Measurements from ENCODE around the gene ZDBF2. TPM values are rescaled to one million over a fixed set of nuclear protein-coding genes. Genes with fewer than 3 reads are reported as not detected.
"Not testable (repeated sequence)": the region's sequence is repeated elsewhere in the genome, so short reads cannot be mapped to it uniquely, and the experiment has no call there.

The ZDBF2 gene
- total and polyA plus RNA-seq, 2 of the 8 experiments (the other 6 are each of a cell fraction or from before 2014, with no cell fraction given): 1.5 to 17.2 TPM

DNA sequence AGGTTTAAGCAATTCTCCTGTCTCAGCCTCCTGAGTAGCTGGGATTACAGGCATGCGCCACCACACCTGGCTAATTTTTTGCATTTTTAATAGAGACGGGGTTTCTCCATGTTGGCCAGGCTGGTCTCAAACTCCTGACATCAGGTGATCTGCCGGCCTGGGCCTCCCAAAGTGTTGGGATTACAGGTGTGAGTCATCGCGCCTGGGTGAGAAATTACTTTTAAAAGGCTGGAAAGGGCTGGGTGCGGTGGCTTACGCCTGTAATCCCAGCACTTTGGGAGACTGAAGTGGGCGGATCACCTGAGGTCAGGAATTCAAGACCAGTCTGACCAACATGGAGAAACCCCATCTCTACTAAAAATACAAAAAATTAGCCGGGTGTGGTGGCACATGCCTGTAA lies 45.8 kb upstream of the ZDBF2 start:
- H3K9ac ChIP-seq (replicated peaks in 1 of 4; ENCODE audit: extremely low read depth in 1 of 4, low read depth in 3 of 4, low read length in 3 of 4); H4K91ac ChIP-seq (replicated peaks; ENCODE audit: insufficient read length, low read length); H3K4me3 ChIP-seq (ENCODE audit: extremely low read depth in 1 of 4, insufficient read depth in 2 of 4, low read depth in 3 of 4, low read length in 4 of 4); H2BK120ac ChIP-seq (replicated peaks; ENCODE audit: low read depth, low read length); H4K20me1 ChIP-seq (replicated peaks in 1 of 2; ENCODE audit: control insufficient read depth in 1 of 2, insufficient read depth in 2 of 2, low read length in 2 of 2); H3K79me2 ChIP-seq (ENCODE audit: control insufficient read depth in 1 of 2, insufficient read depth in 2 of 2, low read length in 2 of 2); H3K18ac ChIP-seq (ENCODE audit: extremely low read depth, low read length); H3K14ac ChIP-seq (ENCODE audit: insufficient read length); H2BK15ac ChIP-seq (ENCODE audit: low read length); DNase-seq (ENCODE audit: low read depth in 1 of 2, low spot score in 2 of 2); H3K36me3 ChIP-seq (ENCODE audit: control insufficient read depth in 2 of 4, insufficient read depth in 4 of 4, low read length in 3 of 4); H3K4ac ChIP-seq (replicated peaks; ENCODE audit: insufficient read length, low read depth, low read length); H3K4me2 ChIP-seq (ENCODE audit: insufficient read depth in 1 of 2, low read depth in 2 of 2, low read length in 2 of 2); H4K8ac ChIP-seq (ENCODE audit: extremely low read depth, insufficient read depth, low read length); H3K9me3 ChIP-seq (ENCODE audit: insufficient read depth in 2 of 2, low read depth in 1 of 2, low read length in 1 of 2); H2AK5ac ChIP-seq (ENCODE audit: low read depth, low read length); H3K27ac ChIP-seq (ENCODE audit: low read depth, low read length); H2BK12ac ChIP-seq (ENCODE audit: low read depth, low read length); POLR2A ChIA-PET (ENCODE audit: partially characterized antibody); H3K23ac ChIP-seq (ENCODE audit: insufficient read length); H3K27me3 ChIP-seq (replicated peaks in 1 of 4; ENCODE audit: control insufficient read depth in 3 of 4, extremely low read depth in 1 of 4, insufficient read depth in 3 of 4, low read length in 3 of 4); H3K79me1 ChIP-seq (ENCODE audit: low read depth, low read length); H2BK5ac ChIP-seq (ENCODE audit: low read depth, low read length); FAIRE-seq; CTCF ChIA-PET (ENCODE audit: partially characterized antibody); H2BK20ac ChIP-seq (ENCODE audit: low read length); H2AFZ ChIP-seq (ENCODE audit: low read length); H3K23me2 ChIP-seq (ENCODE audit: low read depth, low read length); H3K56ac ChIP-seq (replicated peaks; ENCODE audit: insufficient read length, low read depth, low read length); H4K5ac ChIP-seq (ENCODE audit: insufficient read length, low read depth, low read length): not testable (repeated sequence)
- WGBS, 2 experiments (ENCODE audit: extremely low coverage in 1 of 2, insufficient coverage in 1 of 2, insufficient read length in 1 of 2, insufficient replicate concordance in 2 of 2, low coverage in 1 of 2, low lambda C conversion rate in 2 of 2, missing lambda C conversion rate in 1 of 2): 79% methylated on average over 9 of the region's 9 CpGs; no CpG with 5 or more reads in 1 of the 2 experiments
- H3K4me1 ChIP-seq (replicated peaks in 1 of 4; ENCODE audit: control insufficient read depth in 3 of 4, insufficient read depth in 4 of 4, low read length in 3 of 4): peaks cover 4 to 21% (median 11%) of the 10 kb centered on the region in 4 experiments; a peak in 6 of 7 replicates

Measured in H1 (cell line).